A172 (cell line): ENCODE results near the gene FOXP1. TPM values are rescaled to one million over a fixed set of nuclear protein-coding genes. Genes with fewer than 3 reads are reported as not detected.
"Not testable (repeated sequence)": the region's sequence is repeated elsewhere in the genome, so short reads cannot be mapped to it uniquely, and the experiment has no call there.

Experiments used
- DNase-seq: peaks from one replicate; pipeline ENCODE4 v3.0.0-alpha.2; 2015; ENCODE audit warnings: low spot score
- total RNA-seq: library from RNA; depleted of rRNA; stranded (reverse); fragments of >200 nt; shearing (Covaris generic); gene quantifications from 2 replicates; pipeline ENCODE4 v1.2.3, GENCODE V29; 2014

FOXP1 gene
- total RNA-seq, 1 experiment from 2014 or later: 10.3 TPM

GRCh38 chr3:71041371-71041770 is 542.2 kb downstream of the FOXP1 start:
- no peak for DNase-seq

DNA sequence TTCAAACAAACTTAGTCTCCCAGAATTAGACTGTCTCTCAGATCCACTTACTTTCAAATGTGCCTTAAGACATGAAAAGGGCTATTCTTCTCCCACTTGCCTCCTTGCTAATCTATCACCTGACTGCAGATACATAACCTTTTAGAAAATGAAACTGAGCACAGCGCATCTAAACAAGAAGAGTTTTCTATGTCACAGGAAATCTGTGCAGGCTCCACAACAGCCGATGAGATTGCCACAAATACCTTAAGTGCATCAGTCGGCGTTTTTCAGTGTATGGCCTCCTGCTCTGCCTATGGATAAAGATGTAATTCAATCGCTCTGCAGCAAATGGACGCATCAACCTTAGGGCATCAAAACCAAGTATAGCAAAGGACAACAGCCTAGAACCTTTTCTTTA is 544.2 kb downstream of the FOXP1 start:
- DNase-seq: no peak

GRCh38 chr3:71037775-71038174 is 545.8 kb downstream of the FOXP1 start:
- no peak for DNase-seq

- DNase-seq: no peak
These were observed 547.6 kb downstream of the FOXP1 start for GRCh38 chr3:71035886-71036285.

DNA sequence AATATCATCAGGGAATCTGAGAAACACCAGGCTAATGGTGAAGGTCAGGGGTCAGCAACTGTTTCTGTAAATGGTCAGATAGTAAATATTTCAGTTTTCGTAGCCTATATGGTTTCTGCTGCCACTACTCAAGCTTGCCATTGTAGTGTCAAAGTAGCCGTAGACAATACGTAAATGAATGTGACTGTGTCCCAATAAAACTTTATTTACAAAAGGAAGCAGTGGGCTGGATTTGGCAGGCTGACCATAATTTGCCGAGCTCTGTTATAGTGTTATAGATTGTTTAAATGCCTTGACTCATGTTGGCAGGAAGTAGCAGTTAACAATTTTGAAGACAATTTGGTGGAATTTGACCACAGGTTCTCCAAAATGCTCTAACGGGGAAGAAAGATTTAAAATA is 548.2 kb downstream of the FOXP1 start:
- DNase-seq: peak; percentile 33

DNA sequence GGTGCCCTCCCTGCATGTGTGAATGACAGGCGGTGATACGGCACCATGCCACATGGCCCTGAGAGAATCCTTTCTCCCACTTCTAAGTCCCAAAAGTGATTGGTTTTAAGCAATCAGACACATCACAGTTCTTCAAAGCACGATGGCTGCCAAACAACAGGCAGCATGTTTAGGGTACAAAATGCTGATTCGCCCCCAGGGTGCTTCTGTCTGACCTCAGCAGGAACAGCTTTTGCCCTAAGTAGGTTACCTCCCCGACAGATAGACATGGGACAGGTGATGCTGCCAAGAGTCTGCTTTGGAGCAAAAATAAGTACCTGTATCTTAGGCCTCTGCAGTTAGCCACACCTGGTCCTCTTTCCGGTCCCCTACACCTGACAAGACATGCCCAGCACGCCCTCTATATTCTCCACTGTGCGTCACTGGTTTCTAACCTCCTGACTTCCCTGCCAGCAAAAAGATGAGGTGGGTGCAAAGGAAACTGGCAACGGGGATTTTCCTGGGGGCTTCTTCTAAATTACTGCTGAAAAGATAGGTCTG is 549.8 kb downstream of the FOXP1 start:
- DNase-seq: no peak

DNA sequence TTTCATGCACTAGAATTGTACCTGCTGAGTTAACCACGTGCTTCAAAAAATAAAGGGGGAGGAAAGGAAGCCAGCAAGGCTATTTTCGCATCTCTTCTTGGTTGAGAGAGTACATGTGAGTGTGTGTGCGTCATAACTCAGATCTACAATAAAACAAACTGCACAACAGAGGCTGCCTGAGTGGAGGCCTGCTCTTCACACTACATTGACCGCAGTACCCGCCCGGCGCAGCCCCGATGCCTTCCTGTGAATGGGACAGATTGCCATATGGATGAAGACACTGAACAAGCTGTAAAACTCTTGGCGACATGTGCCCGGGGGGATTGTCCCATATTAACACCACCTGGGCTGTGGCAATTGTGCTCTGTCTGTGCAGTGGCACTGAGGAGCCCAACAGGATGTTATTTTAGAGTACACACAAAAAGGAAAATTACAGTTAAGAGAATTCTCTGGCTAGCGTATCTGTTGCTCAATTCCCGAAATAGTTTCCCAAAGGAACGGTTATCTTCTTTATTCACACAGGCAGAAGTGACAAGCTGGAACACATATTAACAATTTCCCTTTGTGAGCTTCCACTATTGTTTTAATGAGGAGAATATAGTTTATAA is 551.5 kb downstream of the FOXP1 start:
- no peak for DNase-seq

DNA sequence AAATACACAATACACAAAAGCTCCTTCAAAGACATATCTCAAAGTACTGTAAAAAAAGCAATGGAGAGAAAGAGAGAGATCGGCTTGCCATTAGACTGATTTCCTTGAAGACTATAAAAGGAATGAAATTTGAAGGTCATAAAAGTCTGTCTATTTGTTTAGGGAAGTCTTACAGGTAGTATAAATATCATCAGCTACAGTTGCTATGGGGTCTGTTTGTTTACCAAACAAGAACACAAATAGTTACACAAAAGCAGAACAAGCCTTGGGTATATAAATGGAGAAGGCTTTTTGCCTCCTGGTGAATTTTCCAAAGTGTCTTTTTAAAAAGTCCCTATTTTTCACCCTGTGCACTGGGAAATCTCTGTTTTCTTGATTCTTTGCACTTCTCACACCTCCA is 552.3 kb downstream of the FOXP1 start:
- DNase-seq: no peak

DNA sequence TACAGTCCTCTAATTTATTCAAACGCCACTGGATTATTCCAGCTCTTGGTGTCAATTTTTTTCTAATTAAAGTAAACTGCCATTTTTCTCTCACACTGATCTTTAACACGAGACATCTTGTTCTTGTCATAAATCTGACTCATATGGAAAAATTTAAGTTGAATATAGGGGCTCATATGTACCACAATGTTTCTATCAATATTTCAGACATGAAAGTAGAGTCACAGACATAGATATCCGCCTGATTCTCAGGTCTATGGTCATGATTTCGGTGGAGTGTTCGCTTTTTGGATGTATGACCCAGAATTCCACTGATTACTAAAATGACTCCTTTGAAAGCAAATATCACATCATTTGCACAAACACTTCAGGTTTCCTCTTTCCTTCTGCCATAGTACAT is 552.8 kb downstream of the FOXP1 start:
- no peak for DNase-seq

DNA sequence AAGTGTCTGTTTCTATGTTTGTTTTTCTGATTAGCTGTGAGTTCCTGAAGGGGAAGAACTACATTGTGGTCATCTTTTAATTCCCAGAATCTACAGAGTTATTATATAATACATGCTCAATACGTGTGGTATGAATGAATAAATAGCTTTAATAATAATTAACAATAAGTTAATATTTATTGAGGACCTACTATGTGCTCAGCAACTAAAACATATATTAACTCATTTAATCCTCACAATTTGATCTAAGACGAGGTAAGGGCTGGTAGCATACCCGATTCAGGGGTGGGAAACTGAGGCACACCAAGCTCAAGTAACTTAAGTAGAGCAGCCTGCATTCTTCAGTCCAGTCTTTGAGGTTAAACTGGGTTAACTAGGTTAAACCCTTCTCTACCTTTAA is 553.8 kb downstream of the FOXP1 start:
- no peak for DNase-seq

DNA sequence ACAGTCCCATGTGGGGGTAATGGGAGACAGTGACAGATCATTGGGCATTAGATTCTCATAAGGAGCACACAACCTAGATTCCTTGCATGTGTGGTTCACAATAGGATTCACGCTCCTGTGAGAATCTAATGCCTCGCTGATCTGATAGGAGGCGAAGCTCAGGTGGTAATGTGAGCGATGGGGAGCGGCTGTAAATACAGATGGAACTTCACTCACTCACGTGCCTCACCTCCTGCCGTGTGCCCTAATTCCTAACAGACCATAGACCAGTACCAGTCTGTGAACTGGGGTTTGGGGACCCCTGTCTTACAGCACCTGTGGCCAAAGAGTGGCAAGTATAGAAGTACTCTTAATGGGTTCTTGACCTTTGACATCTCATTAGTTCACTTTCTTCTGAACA is 554.7 kb downstream of the FOXP1 start:
- DNase-seq: no peak

- DNase-seq: no peak
These were observed 555.3 kb downstream of the FOXP1 start for GRCh38 chr3:71028184-71028583.

DNA sequence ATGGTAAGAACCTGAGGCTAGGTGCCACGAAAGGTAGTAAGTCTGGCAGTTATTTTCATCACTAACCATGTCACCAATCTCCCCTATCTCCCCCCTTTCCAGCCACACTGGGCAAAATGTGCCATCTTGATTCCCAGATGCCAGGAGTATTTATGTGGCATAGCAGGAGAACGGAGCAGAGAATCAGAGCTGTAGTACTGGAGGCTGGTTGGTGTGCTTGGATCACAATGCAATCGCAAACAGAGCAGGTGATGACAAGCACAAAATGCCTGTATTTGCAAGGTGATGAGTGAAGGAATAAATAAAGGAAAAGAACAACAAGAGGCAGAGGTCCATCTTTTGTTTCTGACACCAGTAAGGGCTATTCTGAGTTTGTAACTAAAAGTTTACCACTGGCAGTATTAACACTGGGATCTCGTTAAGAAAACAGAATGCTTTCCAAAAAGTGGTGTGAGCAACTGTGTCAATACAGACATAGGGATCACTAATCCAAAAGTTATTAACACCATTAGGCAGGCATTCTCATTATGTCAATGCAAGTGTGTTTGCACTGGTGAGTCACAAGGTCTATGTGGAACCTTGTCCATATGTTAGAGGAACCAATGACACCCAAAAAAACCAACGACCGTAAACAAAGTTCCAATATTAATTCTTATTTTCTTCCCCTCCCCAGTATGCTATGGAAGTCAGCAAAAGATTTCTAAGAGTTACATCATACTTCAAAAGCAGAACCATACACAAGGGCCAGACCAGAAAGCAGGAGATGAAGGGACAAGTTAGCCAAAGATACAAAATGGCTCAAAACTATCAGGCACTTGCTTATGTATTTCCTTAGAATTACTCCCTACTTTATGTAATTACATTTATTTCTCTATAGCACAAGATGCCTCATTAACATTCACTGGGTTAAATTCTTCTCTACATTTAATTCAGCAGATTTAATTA is 556.6 kb downstream of the FOXP1 start:
- DNase-seq: no peak

GRCh38 chr3:71025516-71025915 is 558.0 kb downstream of the FOXP1 start:
- DNase-seq: no peak

GRCh38 chr3:71025010-71025409 is 558.5 kb downstream of the FOXP1 start:
- no peak for DNase-seq

DNA sequence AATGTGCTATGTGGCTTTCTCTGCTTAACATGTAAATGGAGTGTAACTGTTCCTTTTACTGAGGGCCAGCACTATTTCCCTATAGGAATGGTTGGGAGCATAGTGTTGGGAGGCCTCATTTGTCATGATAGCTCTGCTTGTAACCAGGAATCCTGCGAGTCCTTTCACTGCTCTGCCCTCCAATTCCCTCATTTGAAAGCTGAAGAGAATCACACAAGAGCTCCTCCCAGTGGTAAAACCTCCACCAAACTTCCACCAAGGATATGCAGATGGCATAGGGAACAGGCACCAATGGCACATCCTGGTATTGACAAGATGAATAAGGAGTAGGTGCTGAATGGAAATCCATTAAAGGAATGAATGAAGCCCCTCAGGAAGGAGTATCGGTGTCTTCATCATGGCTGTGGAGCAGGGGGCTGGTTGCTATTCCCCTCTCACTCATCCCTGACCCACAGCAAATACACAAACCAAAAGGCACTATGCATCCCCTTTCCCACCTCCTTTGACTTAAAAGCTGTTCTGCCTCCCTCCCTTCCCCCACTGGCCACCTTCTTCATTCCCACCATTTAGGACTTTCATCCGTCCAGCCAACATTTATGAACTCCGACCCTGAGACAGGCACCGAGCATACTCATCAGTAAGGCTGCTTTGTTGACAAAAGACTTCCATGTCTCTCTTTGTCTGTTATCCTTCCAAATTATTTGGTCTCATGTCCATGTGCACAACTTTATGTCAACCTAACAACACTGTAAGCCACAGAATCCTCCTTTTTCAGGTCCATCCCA is 560.8 kb downstream of the FOXP1 start:
- DNase-seq: no peak

GRCh38 chr3:71018799-71019198 is 564.7 kb downstream of the FOXP1 start:
- no peak for DNase-seq

DNA sequence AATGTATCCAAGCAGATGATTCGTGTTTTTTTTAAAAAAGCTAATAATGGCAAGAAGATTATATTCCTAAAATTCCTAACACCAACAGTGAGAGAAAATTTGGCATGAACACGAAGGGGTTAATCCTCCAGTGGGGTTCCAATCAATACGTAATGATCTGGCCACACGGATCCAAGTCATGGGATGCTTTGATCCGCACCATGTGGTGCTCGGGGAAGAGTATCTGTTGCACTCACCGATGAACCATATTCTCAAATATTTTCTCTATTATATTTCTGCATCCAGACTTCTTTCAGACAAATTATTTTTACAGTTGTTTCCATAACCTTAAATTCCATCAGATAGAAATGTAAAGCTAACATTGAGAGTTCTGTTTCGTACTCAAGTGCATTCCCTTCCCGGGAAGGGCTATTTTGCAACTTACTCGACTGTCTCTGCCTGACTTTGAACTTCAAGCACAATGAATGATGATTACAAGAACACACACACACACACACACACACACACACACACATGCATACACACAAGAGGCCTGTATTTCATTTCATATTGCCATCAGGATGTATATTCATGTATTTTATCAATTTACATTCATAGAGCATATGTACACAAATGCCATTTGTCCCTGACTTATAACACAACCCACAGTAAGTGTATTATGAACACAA is 567.2 kb downstream of the FOXP1 start:
- DNase-seq: no peak

GRCh38 chr3:71014616-71015015 is 568.9 kb downstream of the FOXP1 start:
- DNase-seq: not testable (repeated sequence)

- DNase-seq: no peak
These were observed 570.6 kb downstream of the FOXP1 start for GRCh38 chr3:71012971-71013370.

- no peak for DNase-seq
These were observed 571.8 kb downstream of the FOXP1 start for GRCh38 chr3:71011565-71012287.
